ENCODE data around the gene GAPDHS. TPM values are rescaled to one million over a fixed set of nuclear protein-coding genes. Genes with fewer than 3 reads are reported as not detected.

GAPDHS gene
- total RNA-seq, 1 experiment from 2014 or later = not detected

- no peak overlapping the region for H3K27ac ChIP-seq (ENCODE audit: low read length)
- in situ Hi-C loops (cut with HindIII; ENCODE audit: low pct_unique_long_range_greater_than_20kb, low sequenced_read_pairs) = no loop called here
- no peaks in the 10 kb centered on the region for H3K9me3 ChIP-seq (ENCODE audit: control insufficient read depth, insufficient read depth, low read depth, low read length)
- DNase-seq (ENCODE audit: low read depth, low spot score) (no peak), ATAC-seq (no peak)
- intact Hi-C loops (cut with micrococcal nuclease; ENCODE audit: unreplicated experiment) = no loop called here
- H3K4me1 ChIP-seq (ENCODE audit: control insufficient read depth, insufficient read depth, low read length) = no peaks in the 10 kb centered on the region
- TF ChIP-seq, protein P1, sequence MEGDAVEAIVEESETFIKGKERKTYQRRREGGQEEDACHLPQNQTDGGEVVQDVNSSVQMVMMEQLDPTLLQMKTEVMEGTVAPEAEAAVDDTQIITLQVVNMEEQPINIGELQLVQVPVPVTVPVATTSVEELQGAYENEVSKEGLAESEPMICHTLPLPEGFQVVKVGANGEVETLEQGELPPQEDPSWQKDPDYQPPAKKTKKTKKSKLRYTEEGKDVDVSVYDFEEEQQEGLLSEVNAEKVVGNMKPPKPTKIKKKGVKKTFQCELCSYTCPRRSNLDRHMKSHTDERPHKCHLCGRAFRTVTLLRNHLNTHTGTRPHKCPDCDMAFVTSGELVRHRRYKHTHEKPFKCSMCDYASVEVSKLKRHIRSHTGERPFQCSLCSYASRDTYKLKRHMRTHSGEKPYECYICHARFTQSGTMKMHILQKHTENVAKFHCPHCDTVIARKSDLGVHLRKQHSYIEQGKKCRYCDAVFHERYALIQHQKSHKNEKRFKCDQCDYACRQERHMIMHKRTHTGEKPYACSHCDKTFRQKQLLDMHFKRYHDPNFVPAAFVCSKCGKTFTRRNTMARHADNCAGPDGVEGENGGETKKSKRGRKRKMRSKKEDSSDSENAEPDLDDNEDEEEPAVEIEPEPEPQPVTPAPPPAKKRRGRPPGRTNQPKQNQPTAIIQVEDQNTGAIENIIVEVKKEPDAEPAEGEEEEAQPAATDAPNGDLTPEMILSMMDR (IDR thresholded peaks at IDR 0.05) = no peak
- TF ChIP-seq, protein P2, sequence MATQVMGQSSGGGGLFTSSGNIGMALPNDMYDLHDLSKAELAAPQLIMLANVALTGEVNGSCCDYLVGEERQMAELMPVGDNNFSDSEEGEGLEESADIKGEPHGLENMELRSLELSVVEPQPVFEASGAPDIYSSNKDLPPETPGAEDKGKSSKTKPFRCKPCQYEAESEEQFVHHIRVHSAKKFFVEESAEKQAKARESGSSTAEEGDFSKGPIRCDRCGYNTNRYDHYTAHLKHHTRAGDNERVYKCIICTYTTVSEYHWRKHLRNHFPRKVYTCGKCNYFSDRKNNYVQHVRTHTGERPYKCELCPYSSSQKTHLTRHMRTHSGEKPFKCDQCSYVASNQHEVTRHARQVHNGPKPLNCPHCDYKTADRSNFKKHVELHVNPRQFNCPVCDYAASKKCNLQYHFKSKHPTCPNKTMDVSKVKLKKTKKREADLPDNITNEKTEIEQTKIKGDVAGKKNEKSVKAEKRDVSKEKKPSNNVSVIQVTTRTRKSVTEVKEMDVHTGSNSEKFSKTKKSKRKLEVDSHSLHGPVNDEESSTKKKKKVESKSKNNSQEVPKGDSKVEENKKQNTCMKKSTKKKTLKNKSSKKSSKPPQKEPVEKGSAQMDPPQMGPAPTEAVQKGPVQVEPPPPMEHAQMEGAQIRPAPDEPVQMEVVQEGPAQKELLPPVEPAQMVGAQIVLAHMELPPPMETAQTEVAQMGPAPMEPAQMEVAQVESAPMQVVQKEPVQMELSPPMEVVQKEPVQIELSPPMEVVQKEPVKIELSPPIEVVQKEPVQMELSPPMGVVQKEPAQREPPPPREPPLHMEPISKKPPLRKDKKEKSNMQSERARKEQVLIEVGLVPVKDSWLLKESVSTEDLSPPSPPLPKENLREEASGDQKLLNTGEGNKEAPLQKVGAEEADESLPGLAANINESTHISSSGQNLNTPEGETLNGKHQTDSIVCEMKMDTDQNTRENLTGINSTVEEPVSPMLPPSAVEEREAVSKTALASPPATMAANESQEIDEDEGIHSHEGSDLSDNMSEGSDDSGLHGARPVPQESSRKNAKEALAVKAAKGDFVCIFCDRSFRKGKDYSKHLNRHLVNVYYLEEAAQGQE (IDR thresholded peaks at IDR 0.05; ENCODE audit: insufficient read depth in 1 of 2, low read depth in 2 of 2, low read length in 1 of 2) = no peak
- TF ChIP-seq TCF7L2 (IDR thresholded peaks at IDR 0.05; ENCODE audit: low read depth, low read length) (no peak), POLR2AphosphoS5 (IDR thresholded peaks at IDR 0.05; ENCODE audit: low read depth, low read length) (no peak), SIN3A (IDR thresholded peaks at IDR 0.05; ENCODE audit: borderline replicate concordance, insufficient read depth, low read depth, low read length) (no peak)
- CTCF ChIA-PET = interaction anchor here (0.6 kb wide), 1 partner anchor 312 kb away, joined by 6 read pairs; no protein-coding TSS in a partner anchor
- no peaks in the 10 kb centered on the region for H3K36me3 ChIP-seq (ENCODE audit: control insufficient read depth, insufficient read depth, low read length)
- BruUV-seq (replicated peaks) = no TSS peak
- POLR2A ChIA-PET = interaction anchor here (0.6 to 0.7 kb wide), 2 partner anchors 315 to 962 kb away, joined by 3 to 7 read pairs; no protein-coding TSS in a partner anchor
- no peak overlapping the region for H3K4me3 ChIP-seq (ENCODE audit: low read depth in 2 of 2, low read length in 2 of 2)
- 0 out of 2 replicates have a peak, but pooled peaks cover 3% of the 10 kb centered on the region for H3K27me3 ChIP-seq (ENCODE audit: control insufficient read depth, insufficient read depth, low read length)
These were observed 33.5 kb downstream of the GAPDHS start for GRCh38 chr19:35566738-35567137.

DNA sequence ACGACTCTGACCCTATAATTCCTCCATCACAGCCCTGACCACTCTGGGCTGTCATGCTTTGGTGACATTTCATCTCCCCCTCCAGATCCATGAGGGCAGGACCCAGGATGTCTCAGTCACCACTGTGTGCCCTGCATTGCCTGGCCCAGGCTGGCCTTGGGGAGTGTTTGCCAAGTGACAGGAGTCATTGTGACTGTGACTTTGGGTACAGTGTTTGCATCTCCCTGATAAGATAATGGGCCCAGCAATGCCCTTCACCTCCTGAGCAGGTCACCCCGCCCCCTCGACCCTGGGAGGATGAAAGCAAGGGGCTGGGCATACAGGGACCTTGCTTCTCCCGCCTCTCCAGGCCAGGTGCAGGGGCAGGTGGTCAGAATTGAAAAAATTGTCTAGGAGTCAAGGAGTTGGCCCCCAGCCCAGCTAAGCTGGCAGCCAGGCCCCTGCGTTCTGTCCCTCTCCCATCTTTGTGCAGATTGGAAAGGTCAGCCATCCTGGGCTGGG lies 36.1 kb downstream of the GAPDHS start:
- H3K27me3 ChIP-seq (ENCODE audit: control insufficient read depth, insufficient read depth, low read length) = no peaks in the 10 kb centered on the region
- intact Hi-C loops (cut with micrococcal nuclease; ENCODE audit: unreplicated experiment) = no loop called here
- no TSS peak for BruUV-seq (replicated peaks)
- no peak for ATAC-seq
- ChIA-PET CTCF (no interaction called here), POLR2A (no interaction called here)
- no peaks in the 10 kb centered on the region for H3K36me3 ChIP-seq (ENCODE audit: control insufficient read depth, insufficient read depth, low read length)
- in situ Hi-C loops (cut with HindIII; ENCODE audit: low pct_unique_long_range_greater_than_20kb, low sequenced_read_pairs) = no loop called here
- no peak for DNase-seq (ENCODE audit: low read depth, low spot score)
- no peak overlapping the region for H3K4me3 ChIP-seq (ENCODE audit: low read depth in 2 of 2, low read length in 2 of 2)
- TF ChIP-seq TCF7L2 (IDR thresholded peaks at IDR 0.05; ENCODE audit: low read depth, low read length) = no peak
- TF ChIP-seq, protein P1 (IDR thresholded peaks at IDR 0.05) = no peak
- TF ChIP-seq POLR2AphosphoS5 (IDR thresholded peaks at IDR 0.05; ENCODE audit: low read depth, low read length) = no peak
- TF ChIP-seq SIN3A (IDR thresholded peaks at IDR 0.05; ENCODE audit: borderline replicate concordance, insufficient read depth, low read depth, low read length) = no peak
- TF ChIP-seq, protein P2 (IDR thresholded peaks at IDR 0.05; ENCODE audit: insufficient read depth in 1 of 2, low read depth in 2 of 2, low read length in 1 of 2) = no peak
- H3K4me1 ChIP-seq (ENCODE audit: control insufficient read depth, insufficient read depth, low read length) = no peaks in the 10 kb centered on the region
- no peak overlapping the region for H3K27ac ChIP-seq (ENCODE audit: low read length)
- H3K9me3 ChIP-seq (ENCODE audit: control insufficient read depth, insufficient read depth, low read depth, low read length) = no peaks in the 10 kb centered on the region

All from Panc1 (cell line).